Measurements from ENCODE around the gene LPAR5.

Gene LPAR5

GRCh38 chr12:6635375-6635855, 344 bp downstream of the LPAR5 start:
- no peak for DNase-seq

GRCh38 chr12:6632026-6632983, 3.5 kb downstream of the LPAR5 start:
- peak; percentile 62 for DNase-seq

- DNase-seq, result no peak
Observed at GRCh38 chr12:6631549-6631961, 4.2 kb downstream of the LPAR5 start.

GRCh38 chr12:6630736-6631135, 5.0 kb downstream of the LPAR5 start:
- no peak for DNase-seq

DNA sequence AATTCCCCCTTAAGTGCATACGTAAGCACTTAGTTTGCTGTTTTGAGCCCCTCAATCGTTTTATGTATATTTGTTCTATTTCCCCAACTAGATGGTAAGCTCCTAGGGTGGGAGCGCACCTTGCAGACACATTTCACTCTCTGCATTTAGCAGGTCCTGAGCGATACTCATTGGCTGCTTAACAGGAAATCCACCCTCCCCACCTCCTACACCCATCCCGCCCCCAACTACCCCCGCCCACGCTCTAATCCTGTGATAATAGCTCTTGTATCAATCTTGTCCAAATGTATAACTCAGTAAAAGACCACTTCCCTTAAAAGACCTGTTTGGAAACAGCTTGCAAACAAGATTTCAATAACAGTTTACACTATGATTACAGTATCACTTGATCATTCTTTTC, 8.1 kb downstream of the LPAR5 start:
- DNase-seq, result no peak

GRCh38 chr12:6626654-6627283, 9.0 kb downstream of the LPAR5 start:
- no peak for DNase-seq

DNA sequence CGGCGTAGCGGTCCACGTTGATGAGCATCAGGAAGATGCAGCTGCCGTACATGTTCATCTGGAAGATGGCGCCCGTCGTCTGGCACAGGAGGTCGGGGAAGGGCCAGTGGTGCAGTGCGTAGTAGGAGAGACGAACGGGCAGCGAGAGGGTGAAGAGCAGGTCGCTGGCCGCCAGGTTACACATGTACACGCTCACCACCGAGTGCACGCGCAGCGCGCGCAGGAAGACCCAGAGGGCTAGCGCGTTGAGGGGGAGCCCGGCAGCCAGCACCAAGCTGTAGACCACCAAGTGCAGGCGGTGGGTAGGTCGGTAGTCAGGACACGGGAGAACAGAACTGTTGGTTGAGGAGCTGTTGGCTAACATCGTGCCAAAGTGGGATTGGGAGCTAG, 14.9 kb downstream of the LPAR5 start:
- no peak for DNase-seq

DNA sequence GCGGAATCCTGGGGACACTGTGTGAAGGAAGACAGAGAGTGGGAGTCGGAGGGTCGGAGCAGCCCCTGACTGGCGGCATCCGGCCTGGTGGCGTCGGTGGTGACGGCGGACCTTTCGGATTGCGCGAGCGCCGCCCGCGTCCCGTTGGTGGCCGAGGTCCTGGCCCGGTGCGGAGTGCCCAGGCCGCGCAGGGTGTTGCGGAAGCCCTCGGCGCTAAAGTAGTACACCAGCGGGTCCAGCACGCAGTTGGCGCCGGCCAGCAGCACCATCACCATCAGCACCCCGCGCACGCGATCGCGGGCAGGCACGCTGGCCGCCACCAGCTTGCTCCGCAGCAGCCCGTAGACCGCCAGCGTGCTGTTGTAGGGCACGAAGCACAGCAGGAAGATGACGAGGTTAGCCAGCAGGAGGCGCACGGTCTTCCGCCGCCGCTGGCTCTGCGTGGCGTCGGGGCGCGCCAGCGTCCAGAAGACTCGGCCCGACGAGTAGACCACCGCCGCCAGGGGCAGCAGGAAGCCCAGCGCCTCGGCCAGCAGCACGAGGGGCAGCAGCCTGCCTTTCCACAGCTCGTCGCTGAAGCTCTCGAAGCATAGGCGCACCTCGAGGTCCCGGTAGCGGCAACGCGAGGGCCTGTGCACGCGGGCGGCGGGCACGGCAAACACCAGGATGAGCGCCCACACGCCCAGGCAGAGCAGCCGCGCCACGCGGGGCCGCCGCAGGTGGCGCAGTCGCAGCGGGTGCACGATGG, 15.4 kb downstream of the LPAR5 start:
- DNase-seq, result peak; percentile 82

GRCh38 chr12:6618483-6619225, 17.1 kb downstream of the LPAR5 start:
- DNase-seq, result peak; percentile 45

DNA sequence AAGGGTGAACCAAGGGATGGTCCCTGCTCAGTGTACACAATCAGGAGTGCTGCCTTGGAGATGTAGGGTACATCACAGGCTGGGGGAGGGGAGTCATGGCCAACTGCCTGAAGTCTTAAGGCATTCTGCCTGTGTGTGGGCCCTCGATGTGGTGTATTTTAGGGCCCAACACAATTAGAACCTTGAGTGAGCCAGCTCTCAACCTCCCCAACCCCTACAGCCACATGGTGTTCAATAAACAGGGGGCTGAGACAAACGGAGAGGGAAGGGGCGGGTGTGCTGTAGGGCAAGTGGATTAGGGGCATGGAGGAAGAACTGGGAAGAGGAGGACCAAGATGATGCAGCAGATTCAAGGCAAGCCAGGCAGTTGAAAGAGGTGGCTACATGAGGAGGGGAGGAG, 20.0 kb downstream of the LPAR5 start:
- no peak for DNase-seq

GRCh38 chr12:6614513-6615172, 21.1 kb downstream of the LPAR5 start:
- DNase-seq, result no peak

DNA sequence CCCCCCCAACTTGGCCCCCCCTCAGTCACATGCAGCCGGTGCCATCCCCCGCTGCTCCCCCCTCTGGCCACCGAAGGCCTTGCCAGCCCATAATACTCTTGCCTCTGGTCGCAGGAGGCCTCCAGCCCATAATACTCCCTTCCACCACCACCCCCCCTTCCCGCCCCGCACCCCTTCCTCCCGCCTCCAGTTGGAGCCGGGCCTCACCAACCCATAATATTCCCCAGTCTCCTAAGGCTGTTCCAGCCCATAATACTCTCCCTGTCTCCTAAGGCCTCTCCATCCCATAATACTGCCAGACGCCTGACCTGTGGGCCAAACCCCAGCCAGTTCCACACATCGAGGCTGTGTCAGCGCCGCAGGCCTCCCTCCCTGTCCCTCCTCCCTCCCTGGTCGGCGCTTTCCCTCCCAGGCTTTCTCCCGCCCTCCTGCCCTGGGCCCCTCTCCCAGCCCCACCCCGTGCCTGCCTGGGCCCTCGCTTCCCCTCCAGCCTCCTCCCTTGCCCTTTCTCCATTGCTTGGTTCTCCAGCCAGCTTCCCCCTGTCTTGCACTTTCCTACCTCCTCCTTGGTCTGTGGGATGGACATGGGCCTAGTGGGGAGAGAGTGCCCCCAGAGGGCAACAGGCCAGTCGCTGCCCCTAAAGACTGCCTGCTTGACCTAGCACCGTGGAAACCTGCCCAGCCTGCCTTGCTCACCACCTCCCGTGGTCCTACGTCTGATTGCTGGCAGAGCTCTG, 21.8 kb downstream of the LPAR5 start:
- DNase-seq, result peak; percentile 62

- no peak for DNase-seq
Observed at GRCh38 chr12:6613015-6613775, 22.6 kb downstream of the LPAR5 start.

- DNase-seq, result no peak
Observed at GRCh38 chr12:6612652-6613014, 23.1 kb downstream of the LPAR5 start.

DNA sequence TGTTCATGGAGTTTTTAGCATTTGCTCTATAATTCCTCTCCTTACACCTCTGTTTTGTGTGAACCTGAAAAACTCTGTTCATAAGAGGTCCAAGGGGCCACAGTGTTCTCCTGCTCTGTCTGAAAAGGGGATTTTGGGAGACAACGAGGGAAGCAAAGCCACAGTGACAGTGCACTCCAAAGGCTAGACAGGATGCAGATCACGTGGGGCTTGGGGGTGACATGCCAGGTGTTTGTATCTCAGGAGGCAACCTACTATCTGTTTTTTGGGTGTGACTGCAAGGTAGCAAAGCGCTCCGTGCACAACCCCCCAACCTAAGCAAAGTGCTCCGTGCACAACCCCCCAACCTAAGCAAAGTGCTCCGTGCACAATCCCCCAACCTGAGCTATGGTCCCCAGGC, 23.5 kb downstream of the LPAR5 start:
- no peak for DNase-seq

GRCh38 chr12:6608592-6609281, 27.0 kb downstream of the LPAR5 start:
- DNase-seq, result no peak

- no peak for DNase-seq
Observed at GRCh38 chr12:6607751-6608591, 27.8 kb downstream of the LPAR5 start.

DNA sequence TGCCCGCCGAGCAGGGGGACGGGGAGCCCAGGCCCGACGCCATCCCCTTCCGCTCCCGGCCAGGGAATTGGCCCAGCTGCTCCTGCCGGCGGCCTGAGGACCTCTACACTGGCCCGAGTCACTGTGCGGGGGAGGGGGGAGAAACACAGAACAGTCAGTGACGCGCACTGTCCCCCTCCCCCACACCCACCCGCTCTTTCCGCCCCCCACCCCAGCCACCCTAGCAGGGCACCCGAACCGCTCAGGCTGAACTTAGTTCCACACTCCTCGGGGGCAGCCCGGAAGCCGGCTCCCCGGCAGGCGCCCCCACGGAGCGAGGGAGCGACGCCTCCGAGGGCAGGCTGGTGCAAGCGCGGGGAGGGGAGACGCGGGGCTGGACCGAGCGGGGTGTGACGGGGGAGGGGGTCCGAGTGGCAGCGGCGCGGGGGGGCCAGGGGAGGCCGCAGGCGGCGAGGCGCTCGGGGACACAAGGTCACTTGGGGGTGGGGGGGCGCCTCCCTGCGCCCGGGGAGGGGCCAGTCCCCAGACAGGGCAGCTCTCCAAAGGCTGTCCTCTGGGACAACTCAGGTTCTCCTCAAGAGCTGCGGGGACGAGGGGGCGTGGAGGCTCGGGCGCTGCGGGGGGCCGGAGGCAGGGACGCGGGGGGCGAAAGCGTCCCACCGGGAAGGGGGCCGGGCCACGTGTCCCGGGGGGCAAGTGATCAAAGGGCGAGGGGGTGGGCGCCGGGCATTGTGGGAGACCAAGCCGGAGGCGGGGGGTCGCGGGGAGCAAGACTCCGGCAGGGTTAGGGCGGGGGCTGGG, 29.2 kb downstream of the LPAR5 start:
- DNase-seq, result peak; percentile 59

All from suppressor macrophage treated with lipopolysaccharide for 4 hours (primary cell).